ENCODE data around the gene HNRNPL. TPM values are rescaled to one million over a fixed set of nuclear protein-coding genes. Genes with fewer than 3 reads are reported as not detected.

Gene HNRNPL
- total RNA-seq, 1 donor from 2014 or later, result 172 TPM

GRCh38 chr19:38880882-38881609 lies 31.3 kb upstream of the HNRNPL start:
- Histone ChIP-seq H3K36me3 (ENCODE audit: control insufficient read depth, insufficient read depth, low read length) (no peaks in the 10 kb centered on the region), H3K27me3 (ENCODE audit: control insufficient read depth, insufficient read depth, low read length) (no peaks in the 10 kb centered on the region), H3K4me3 (ENCODE audit: low read depth, low read length) (no peak overlapping the region)
- FAIRE-seq (no peak), DNase-seq (ENCODE audit: low read depth) (no peak)
- no peak for TF ChIP-seq CTCF (IDR thresholded peaks at IDR 0.05; ENCODE audit: insufficient read depth, low read length, severe bottlenecking)

- H3K27me3 ChIP-seq (ENCODE audit: control insufficient read depth, insufficient read depth, low read length), result no peaks in the 10 kb centered on the region
- no peak for FAIRE-seq
- DNase-seq (ENCODE audit: low read depth), result no peak
- no peaks in the 10 kb centered on the region for H3K36me3 ChIP-seq (ENCODE audit: control insufficient read depth, insufficient read depth, low read length)
- no peak overlapping the region for H3K4me3 ChIP-seq (ENCODE audit: low read depth, low read length)
- no peak for TF ChIP-seq CTCF (IDR thresholded peaks at IDR 0.05; ENCODE audit: insufficient read depth, low read length, severe bottlenecking)
Measured at GRCh38 chr19:38880076-38880881, 30.5 kb upstream of the HNRNPL start.

GRCh38 chr19:38879400-38879751 lies 29.6 kb upstream of the HNRNPL start:
- no peak for TF ChIP-seq CTCF (IDR thresholded peaks at IDR 0.05; ENCODE audit: insufficient read depth, low read length, severe bottlenecking)
- Histone ChIP-seq H3K4me3 (ENCODE audit: low read depth, low read length) (no peak overlapping the region), H3K36me3 (ENCODE audit: control insufficient read depth, insufficient read depth, low read length) (no peaks in the 10 kb centered on the region), H3K27me3 (ENCODE audit: control insufficient read depth, insufficient read depth, low read length) (no peaks in the 10 kb centered on the region)
- FAIRE-seq (no peak), DNase-seq (ENCODE audit: low read depth) (no peak)

- no peak for FAIRE-seq
- DNase-seq (ENCODE audit: low read depth), result no peak
- peak; percentile 8 for TF ChIP-seq CTCF (IDR thresholded peaks at IDR 0.05; ENCODE audit: insufficient read depth, low read length, severe bottlenecking)
- Histone ChIP-seq H3K4me3 (ENCODE audit: low read depth, low read length) (no peak overlapping the region), H3K36me3 (ENCODE audit: control insufficient read depth, insufficient read depth, low read length) (no peaks in the 10 kb centered on the region), H3K27me3 (ENCODE audit: control insufficient read depth, insufficient read depth, low read length) (no peaks in the 10 kb centered on the region)
Measured at GRCh38 chr19:38878575-38879399, 29.0 kb upstream of the HNRNPL start.

- no peak for TF ChIP-seq CTCF (IDR thresholded peaks at IDR 0.05; ENCODE audit: insufficient read depth, low read length, severe bottlenecking)
- no peaks in the 10 kb centered on the region for H3K36me3 ChIP-seq (ENCODE audit: control insufficient read depth, insufficient read depth, low read length)
- H3K4me3 ChIP-seq (ENCODE audit: low read depth, low read length), result peak within 1 kb of the TSS; percentile 12
- no peaks in the 10 kb centered on the region for H3K27me3 ChIP-seq (ENCODE audit: control insufficient read depth, insufficient read depth, low read length)
- no peak for FAIRE-seq
- peak; percentile 21 for DNase-seq (ENCODE audit: low read depth)
Measured at GRCh38 chr19:38877781-38878574, 28.2 kb upstream of the HNRNPL start, which contains the start of gene RINL. Gene RINL (minus strand): TSS chr19:38878275. CDS start chr19:38876742, 1,533 bp downstream.

Data from bronchial epithelial cell (primary cell).